DND-41 (cell line): ENCODE data around the gene GALNTL6.

Experiments
- CTCF ChIP-seq: IDR thresholded peaks from 2 replicates; pipeline ENCODE4 v1.5.1; 2012; ENCODE audit warnings: borderline replicate concordance, low read length, moderate library complexity, mild to moderate bottlenecking; ENCODE audit not compliant: poor library complexity, severe bottlenecking; ENCODE audit errors: extremely low read depth
- EZH2 ChIP-seq: IDR thresholded peaks from 3 replicates; pipeline ENCODE4 v1.6.1; 2012; ENCODE audit warnings: borderline replicate concordance, low read depth, mild to moderate bottlenecking, moderate library complexity, low read length, inconsistent platforms; ENCODE audit not compliant: severe bottlenecking

GRCh38 chr4:172648471-172648870 is 835.3 kb downstream of the GALNTL6 start:
- TF ChIP-seq EZH2 (no peak), CTCF (no peak)
